ENCODE results near the gene NTNG1.
A peak's percentile ranks its signal among the peaks of the same experiment; 100 is the strongest.
"Not testable (repeated sequence)": the region's sequence is repeated elsewhere in the genome, so short reads cannot be mapped to it uniquely, and the experiment has no call there.

Gene NTNG1

DNA sequence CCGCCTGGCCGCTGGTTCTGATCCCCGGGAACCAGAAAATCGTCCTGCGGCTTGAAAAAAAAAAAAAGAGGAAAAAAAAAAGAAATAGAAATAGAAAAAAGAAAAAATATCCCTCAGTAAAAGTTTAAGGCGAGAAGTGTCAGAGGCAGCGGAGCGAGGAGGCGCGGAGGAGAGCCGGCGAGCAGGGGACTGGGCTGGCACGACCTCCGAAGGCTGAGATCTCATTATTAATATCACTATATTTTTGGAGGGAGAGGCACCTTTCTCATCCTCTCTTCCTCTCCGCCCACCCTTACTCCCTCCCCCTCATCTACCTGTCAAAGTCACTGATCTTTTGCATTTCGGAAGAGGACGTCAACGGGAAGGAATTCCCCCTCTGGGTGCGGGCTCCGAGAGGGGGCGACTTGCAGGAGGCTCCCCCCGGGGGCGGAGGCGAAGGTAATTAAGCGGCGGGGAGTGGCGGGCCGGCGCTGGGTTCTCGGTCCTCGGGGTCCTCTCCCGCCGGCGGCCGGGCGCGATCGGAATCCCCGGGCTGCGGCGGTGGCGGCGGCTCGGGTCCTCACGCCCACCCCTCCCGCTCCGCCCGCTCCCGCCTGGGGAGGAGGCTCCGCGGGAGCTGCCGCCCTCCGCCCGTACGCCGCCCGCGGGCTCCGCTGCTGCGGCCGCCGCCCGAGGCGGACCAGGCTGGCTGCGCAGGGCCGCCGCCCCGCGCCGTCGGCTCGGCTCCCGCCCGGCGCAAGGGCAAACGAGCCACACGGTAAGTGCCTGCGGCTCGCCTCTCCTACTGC is at the start of gene NTNG1:
Gene NTNG1, plus strand, starts transcription at position 337 of the 788 bp plus-strand sequence.
- DNase-seq, result no peak

DNA sequence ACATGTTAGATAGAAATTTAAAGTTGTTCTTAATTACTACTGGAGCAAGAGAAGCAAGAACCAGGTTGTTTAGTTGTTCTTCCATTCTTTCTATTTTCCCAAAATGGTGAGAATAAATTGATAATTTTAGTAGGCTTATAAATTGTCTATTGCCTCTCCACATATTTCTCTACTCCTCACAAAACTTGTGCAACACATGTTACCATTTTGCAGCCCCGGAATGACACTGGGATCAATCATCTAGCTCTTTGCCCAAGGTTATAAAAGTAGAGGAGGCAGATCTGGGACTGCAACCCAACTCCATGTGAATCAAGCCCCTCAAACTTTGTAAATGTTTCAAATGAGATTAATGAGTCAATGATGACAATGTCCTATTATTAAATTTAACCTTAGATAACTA is 49.4 kb upstream of the NTNG1 start:
- DNase-seq, result no peak

DNA sequence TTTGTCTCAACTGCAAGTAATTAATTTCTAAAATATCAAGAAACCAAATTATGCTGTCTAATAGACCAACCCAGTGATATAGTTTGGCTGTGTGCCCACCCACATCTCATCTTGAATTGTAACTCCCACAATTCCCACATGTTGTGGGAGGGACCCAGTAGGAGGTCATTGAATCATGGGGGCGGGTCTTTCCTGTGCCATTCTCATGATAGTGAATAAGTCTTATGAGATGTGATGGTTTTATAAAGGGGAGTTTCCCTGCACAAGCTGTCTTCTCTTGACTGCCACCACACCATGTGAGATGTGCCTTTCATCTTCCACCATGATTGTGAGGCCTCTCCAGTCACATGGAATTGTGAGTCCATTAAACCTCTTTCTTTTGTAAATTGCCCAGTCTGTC is 47.4 kb upstream of the NTNG1 start:
- not testable (repeated sequence) for DNase-seq

DNA sequence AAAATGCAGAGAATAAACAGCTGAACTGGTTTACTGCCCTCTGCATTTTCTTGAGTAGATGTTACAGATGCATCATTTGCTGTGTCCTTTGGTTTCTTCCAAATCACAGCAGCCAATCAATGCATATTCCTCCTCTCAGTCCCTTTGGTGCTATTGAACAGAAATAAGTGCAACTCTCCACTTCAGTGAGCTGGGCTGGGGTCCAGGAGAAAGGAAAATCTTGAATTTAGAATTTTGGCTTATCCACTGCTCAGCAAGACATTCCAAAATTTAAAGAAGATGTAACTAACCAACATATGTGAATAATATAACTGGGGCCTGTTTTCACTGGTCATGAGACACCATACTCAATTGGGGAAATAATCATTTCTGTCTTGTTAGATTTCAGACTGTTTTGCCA is 45.2 kb upstream of the NTNG1 start:
- DNase-seq, result no peak

DNA sequence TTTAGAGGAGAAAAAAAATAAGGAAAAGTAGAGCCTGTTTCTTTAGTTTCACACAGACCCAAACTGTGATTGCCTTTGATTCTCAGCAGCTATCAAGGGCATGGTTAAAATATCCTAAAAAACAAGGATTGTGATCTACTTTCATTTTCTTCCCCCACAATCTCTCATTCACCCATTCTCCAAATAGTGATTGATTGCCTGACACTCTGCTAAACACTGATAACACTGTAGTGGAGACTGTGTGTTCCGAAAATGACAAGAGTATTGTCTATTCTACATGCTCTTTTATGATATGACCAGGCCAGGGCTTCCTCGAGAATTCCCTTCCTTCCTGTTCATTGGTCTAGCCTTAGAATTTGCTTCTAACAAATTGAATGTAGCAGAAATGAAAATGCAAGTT is 44.1 kb upstream of the NTNG1 start:
- DNase-seq, result no peak

DNA sequence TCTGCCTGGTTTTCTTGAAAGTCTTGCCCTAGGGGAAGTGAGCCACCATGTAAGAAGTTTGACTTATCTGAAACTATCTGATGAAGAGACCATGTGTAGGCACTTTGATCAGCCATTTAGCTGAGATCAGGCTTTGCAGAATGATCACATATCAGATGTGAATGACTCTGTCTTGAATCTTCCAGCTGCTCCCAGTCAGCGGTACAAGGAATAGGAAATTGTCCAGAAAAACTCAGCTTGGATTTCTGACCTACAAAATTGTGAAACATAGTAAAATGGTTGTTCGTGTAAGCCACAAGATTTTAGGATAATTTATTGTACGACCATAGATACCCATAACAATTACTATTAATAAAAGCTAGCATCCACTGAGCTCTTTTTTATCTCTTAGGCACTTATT is 41.9 kb upstream of the NTNG1 start:
- DNase-seq, result no peak

DNA sequence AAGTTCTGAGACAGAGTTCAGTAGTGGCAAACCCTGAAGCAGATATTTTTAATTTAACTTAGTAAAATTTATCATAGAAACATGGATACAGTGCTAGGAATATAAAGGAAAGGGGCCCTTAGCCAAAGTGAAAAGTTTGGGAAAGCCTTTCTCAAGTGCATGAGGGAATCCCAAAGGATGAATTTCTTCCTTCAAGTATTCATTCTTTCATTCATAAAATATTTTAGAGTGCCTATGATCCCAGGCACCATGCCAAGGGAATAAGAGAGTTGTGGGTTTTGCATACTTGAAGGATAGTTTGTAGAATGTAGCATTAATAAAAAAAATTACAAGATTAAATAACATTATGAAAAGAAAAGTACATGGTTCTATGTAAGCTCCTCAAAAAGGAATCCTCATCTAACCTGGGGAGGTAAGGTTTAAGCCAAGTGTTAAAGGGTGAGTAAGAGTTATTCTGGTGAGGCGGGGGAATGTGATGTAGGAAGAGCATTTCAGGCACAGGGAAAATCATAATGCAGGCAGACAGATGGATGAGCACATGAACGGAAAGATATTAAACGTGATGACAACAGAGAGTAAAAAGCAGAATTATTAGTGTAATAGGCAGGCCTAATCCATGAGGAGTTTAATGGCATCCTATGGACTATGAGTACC is 40.4 kb upstream of the NTNG1 start:
- no peak for DNase-seq

DNA sequence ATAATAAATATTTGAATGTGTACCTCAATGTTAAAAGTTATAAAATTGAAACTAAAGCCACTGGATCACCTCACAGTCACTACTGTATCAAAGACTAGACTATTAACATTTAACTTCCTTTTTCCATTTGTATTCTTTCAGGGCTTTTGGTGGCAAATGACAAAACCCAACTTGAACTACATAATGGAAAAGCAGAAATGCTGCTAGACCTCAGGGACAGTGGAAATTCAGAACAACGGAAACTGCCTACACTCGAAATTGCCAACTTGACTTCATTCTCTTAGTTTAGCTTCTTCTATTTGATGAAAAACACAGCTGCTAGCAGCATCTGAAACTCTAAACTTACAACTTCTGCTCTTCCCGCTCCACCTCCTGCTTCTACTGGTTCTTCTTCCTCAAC is 34.9 kb upstream of the NTNG1 start:
- DNase-seq, result no peak

DNA sequence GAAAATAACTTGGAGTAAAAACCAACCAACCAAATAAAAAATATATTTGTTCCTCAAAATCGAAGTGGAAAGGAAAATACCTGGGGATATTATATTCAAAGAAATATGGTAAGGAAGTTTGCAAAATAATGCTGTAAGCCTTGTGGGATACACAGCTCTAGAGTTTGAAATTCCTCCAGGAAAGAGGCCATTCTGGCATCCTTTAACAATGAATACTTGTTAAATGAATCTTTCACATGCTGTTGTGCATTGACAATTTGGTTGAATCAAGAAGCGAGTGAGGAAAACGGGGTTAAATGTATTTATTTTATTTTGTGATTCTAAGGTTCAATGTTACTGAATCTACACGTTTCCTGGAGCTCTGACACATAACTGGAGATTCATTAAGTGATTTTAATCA is 30.5 kb upstream of the NTNG1 start:
- no peak for DNase-seq

DNA sequence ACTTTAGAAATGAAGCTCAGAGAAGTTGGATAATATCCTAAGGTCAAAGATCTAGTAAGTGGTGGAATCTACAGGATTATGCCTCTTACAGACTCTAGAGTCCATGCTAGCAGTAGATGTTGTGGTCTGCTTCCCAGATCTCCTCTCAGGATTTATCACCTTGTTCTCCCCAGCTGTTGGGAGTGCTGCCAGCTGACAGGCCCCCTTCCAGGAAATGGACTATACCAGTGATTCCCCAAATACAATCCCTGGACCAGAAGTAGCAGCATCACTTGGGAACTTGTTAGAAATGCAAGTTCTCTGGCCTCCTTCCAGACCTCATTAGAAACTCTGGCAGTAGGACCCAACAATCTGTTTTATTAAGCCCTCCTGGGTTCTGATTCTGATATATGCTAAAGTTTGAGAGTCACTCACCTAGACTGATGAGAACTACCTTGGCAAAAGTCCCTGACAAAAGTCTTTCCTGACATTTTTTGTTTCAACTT is 24.5 kb upstream of the NTNG1 start:
- no peak for DNase-seq

DNA sequence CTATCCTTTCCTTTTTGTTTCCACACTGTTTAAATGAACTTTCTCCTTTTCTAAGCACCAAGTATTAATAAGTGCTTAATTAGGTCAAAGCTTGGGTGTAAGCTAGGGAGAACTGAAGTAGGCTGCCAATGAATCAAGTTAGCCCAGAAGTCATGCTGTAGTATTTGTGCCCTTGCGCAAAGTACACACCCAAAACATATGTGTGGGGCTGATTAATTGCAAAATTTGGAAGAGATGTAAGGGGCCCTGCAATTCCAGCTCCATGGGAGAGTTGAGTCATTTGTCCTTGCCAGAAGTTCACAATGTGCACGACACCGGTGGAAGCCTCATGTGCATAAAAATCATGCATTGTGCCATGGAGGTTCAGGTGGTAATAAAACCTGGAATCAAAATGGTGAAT is 18.6 kb upstream of the NTNG1 start:
- no peak for DNase-seq

DNA sequence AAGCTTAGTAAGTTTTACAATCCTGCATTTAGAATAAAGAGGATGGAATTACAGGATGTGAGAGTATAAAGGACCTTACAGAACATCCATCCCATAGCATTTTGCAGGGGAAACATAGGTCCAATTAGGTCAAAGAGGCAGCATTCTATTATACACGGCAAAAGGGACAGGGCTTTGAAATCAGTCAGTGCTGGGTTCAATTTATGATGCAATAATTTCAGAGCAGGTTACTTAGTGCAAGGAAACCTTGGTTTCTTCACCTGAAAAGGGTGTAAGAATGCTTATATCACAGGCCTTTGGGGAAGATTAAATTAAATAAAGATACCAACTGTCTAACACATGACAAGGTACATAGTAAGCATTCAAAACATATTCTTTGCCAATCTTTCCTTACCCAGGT is 17.1 kb upstream of the NTNG1 start:
- no peak for DNase-seq

DNA sequence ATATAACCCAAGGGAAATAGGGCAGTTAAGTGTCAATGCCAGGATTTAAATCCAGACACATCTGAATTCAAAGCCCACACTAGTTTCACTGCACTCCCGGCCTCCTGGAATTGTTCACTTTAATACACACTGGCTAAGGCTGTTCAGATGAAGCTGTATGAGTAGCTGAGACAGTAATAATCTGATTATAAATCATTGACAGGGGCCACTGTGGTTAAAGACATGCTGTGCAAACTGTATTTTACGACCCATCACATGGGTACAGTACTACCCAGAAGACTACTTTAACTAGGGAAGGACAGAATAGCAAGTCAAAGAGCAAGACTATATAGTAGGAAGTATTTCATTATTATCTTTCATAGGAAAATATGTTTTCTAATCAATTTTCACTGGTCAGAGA is 16.1 kb upstream of the NTNG1 start:
- no peak for DNase-seq

DNA sequence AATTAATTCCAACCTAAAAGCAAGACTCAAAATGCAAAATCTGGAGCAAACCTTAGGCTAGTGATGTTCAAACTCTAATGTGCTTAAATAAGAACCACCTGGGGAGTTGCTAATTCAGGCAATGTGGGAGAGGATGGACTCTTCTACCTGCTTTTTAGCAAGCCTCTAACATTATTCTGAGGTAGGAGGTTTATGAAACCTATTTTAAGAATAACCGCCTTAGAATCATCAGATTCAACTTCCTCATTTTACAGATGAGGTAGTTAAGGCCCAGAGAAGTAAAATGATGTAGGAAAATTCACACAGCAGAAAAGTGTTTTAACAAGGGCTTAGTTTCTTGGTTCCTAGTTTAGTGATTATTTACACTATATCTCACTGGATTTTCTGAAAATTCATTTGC is 8.6 kb upstream of the NTNG1 start:
- no peak for DNase-seq

DNA sequence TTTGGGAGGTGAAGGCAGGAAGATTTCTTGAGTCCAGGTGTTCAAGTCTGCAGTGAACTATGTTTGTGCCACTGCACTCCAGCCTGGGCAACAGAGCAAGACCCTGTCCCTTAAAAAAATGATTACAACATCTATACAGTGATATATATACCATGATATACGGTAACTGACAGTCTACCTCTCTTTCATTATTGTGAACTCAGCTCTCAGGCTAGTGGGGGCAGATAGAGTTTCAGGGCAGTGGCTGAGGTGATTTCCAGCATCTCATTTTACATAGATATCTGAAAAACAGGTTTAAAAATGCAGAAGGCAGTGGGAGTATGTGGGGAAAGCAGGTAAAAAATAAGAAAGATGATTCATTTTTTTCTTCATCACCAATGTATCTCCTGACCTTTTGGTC is 8.1 kb upstream of the NTNG1 start:
- no peak for DNase-seq

DNA sequence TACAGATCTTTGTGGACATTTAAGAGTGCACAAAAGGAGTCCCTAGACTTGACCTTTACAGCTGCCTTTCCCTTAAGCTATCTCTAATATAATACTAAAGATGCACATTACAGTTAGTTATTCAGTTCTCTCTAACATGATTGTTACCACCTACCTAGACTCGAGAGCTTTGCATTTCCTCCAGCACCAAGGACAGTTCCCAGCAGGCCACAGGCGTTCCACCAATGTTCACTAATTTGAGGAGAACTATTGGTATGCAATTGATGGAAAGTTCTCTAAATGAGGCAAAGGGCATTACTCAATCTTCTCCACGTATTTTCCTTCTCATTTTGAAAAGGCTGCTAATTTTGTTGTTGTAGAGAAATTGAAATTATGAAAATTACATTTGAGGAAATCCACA is 5.4 kb upstream of the NTNG1 start:
- DNase-seq, result no peak

DNA sequence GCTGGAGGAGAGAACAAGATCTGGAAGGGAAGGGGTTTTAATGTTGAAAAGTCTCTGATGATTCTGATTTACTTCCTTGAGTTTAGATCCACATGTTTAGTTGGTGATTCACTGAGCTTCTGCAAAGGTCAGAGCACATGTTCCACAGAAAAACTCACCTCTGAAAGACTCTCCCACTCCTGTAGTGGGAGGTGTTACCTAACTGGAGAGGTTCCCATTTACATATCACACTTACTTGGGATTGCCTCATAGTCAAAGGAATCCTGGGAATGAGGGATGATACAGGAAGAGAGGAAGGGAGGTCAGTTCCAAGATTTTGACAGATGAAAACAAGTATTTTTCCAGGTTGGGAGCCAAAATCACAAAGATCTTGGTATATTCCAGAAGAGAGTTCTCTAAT is 2.7 kb upstream of the NTNG1 start:
- DNase-seq, result no peak

DNA sequence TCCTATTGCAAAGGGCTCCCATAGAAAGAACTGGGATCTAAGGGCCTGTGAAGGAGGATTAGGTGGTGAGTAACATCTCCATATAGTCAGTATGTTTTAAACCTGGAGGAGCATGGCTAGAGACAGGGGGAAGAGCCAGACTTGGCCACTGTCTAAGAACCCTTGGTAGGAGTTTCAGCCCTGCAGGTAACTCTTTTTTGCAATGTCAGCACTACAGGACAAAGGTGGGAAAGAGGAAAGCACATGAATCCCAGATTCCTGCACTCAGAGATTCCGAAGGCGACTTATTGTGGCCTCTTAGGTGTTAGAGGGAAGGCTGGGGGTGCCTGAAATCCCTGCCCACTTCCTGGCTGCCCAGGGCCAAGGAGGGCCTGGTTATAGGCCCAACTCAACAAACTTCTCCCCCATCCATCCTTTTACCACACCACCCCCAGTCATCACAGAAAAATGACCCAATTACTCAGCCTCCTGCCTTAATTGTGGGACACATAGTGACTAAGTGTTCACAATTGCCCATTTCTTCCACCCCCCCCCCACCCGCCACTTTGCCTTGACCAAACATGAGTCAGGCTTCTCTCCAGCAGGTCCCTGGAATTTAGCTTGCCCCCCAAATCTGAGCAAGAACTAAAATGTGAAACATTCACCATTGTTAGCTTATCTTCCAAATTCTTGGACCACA is 1.9 kb upstream of the NTNG1 start:
- no peak for DNase-seq

DNA sequence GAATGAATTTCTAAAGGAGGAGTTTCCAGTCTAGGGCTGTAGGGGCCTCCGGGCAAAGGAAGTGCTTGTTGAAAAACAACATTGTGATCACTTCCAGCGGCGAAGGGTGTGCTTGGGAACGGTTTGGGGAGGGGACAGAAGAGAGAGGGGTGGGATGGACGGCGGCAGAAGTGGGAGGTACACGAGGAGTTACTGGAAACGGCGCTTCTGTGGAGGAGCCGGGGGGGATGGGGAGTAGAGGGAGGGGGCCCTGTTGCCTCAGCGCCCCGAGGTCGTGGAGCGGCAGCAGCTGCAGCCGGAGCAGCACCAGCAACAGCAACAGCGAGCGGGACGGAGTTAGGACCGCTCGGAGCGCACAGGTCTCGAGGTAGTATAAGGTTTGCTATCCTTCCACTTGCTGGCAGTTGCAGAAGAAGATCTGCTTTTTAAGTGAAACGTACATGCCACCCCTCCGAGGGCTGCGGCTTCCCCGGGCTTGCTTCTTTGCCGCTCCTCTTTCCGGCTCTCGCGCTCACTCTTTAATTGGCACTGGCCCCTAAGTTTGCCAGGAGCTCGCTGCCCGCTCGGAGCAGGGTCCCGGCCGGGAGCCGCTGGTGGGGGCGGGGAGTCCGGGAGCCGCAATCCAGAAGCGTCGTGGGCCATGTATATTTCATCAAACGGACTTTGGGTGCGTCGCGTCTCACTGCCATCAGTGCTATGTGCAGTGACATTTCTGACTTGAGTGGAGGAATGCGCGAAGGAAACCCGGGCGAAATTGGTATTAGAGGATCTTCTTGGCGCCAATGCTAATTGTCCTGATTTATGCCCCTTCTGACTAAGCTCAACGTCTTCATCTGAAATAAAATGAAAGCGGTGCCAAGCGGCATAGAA is 771 bp upstream of the NTNG1 start:
- no peak for DNase-seq

DNA sequence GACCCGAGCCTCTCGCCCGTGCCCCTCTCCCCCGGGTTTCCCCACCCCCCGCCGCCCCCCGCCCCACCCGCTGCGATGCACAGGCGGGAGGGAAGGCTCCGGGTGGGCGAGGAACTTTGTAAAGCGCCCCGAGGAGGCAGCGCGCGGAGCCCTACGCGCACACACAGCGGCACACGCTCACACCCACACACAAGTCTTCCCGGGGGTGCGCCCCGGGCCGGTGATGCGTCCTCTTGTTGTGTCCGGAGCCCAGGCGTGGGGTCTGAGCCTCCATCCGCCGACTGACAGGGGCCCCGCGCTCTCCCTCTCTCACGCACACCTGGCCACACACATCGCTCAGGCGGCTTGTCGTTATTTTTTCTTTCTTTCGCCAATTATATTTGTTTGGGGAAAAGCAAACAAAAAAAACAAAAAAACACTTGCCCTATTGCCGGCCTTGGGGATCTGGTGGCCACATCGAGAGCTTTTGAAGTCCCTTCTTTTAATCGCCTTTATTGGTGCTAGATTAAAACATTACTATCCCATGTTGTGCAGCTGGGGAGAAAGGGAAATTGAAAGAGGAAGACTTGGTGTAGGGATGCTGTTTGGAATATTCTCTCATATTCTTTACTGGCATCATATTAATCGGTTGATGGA is 770 bp downstream of the NTNG1 start:
- peak; percentile 42 for DNase-seq

DNA sequence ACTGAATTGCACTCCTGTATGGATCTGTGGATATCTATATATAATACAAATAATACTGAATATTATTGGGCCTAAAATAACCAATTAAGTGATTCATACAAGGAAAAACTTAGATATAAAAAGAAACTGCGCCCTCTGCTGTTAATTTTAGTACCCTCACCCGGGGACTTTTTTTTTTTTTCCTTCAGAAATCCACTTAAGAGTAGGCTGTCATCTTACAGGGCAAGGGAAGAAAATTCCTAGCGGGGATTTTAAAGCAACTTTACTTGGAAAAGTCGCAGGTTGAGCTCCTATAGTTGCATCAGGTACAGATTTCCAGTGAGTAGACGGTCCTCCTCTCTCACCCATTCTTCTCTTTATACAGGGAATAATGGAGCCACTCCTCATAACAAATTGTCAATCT is 1.3 kb downstream of the NTNG1 start:
- DNase-seq, result peak; percentile 46

DNA sequence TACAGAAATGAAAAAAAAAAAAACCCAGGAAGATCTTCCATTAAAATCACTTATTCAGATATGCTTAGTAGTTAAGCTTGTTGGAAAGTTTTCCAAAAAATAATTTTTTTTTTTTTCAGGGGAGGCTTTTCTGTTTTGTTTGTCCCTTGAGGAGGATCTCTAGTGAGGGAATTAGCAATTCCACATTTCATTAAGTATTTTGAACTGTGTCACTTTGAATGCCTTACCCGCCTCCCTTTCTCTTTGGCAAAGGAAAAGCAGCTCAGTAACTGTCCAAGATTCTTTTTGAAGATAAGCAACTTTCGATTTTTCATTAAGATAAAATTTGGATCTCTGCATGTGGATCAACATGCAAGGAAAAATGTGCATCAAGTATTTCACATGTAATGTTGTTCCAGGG is 1.8 kb downstream of the NTNG1 start:
- DNase-seq, result no peak

DNA sequence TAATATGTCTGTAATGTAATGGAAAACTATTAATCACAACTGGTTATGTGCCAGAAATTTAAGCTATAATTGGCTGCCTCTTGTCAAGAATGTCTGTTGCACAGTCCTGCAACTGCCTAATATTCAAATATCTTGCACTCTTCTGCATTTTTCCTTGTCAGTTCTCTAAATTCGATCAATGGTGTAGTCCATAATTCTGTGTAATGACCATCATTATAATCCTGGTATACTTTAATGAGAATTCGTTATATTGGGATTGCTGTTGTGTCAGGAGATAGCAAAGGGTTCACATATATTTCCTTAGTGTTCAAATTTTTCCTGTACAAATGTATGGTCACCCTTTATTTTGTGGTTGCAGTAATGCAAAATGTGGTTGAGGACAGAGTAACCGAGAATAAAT is 4.8 kb downstream of the NTNG1 start:
- DNase-seq, result no peak
